NCI-H2196 treated with DMSO at 0.1 percent for 48 hours (cell line): Measurements from ENCODE around the gene CFTR.
"Not testable (repeated sequence)": the region's sequence is repeated elsewhere in the genome, so short reads cannot be mapped to it uniquely, and the experiment has no call there.

Experiments used
- DNase-seq: peaks from one replicate; lab custom pipeline; 2025; ENCODE audit not compliant: unreplicated experiment; lab: John Stamatoyannopoulos, UW

CFTR gene

DNA sequence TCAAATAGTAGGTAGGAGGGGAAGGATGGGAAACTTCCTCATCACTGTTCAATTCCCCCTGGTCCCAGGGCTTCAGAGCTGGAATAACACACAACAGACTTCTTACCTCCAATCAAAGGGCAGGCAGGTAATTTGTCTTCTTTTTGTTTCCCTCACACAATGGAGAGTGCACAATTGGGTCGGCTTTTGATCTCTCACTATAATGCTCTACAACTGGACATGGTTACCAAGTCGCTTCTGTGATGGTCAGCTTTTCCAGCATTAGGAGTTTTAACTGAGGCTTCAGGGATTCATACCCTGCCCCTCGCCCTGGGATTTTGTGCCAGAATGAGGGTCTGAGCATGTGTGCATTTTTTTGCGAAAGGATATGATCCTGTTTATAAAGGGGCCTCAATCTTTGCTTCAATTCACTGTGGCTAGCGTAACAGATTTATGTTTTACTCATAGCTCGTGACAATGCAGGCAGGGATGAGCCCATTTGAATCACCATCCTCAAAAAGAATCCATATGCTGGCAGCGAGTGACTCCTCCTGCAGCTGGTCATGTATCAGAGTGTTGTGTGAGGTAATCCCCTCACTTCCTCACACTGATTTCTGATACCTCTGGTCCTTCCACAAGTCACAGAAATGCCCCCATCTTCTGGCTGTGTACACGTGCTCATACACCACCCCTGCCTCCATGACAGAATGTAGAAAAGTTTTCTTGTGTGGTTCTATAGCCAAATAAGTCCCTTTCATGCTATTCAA lies 203.8 kb downstream of the CFTR start:
- no peak for DNase-seq

- DNase-seq = no peak
Measured at GRCh38 chr7:117685795-117686194, 206.0 kb downstream of the CFTR start.

- DNase-seq = no peak
Measured at GRCh38 chr7:117686311-117686935, 206.6 kb downstream of the CFTR start.

DNA sequence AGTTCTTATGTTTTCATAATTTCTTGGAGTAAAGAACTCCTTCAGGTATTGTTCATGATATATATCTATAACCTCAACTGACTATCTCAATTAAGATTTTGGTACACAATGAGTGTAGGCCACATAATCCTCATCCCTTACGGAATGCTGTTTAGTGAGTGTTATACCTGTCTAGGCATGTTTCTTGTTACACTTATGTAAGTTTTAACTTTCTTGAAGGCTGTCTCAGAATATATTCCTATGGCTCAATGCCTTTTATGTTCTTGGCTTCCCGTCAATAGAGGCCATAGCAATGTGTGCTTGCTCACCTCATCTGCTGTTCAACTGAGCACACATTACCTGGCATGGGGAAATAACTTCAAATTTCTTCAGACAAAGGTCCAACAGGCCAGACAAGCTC lies 208.3 kb downstream of the CFTR start:
- DNase-seq = no peak

- DNase-seq = no peak
Measured at GRCh38 chr7:117689406-117689805, 209.6 kb downstream of the CFTR start.

GRCh38 chr7:117690147-117690546 lies 210.3 kb downstream of the CFTR start:
- DNase-seq = no peak

GRCh38 chr7:117692338-117692737 lies 212.5 kb downstream of the CFTR start:
- no peak for DNase-seq

GRCh38 chr7:117698018-117698417 lies 218.2 kb downstream of the CFTR start:
- no peak for DNase-seq

GRCh38 chr7:117704063-117704462 lies 224.2 kb downstream of the CFTR start:
- no peak for DNase-seq

DNA sequence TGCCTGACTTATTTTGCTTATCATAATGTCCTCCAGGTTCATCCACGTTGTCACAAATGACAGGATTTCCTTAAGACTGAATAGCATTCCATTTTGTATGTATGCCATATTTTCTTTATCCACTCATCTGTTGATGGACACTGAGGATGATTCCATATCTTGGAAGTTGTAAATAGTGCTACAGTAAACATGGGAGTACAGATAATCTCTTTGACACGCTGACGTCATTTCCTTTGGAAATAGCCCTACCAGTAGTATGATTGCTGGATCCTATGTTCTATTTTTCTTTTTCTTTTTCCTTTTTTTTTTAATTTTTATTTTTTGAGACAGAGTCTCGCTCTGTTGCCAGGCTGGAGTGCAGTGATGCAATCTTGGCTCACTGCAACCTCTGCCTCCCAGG lies 225.8 kb downstream of the CFTR start:
- DNase-seq = no peak

DNA sequence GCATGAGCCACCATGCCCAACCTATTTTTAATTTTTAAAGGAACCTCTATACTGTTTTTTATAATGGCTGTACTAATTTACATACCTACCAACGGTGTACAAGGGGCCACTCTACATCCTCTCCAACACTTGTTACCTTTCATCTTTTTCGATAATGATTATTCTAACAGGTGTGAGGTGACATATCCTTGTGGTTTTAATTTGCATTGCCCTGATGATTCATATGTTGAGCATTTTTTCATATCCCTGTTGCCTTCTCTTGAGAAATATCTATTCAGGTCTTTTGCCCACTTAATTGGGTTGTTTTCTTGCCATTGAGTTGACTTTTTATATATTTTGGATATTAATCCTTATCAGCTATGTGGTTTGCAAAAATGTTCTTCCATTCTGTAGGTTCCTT lies 226.4 kb downstream of the CFTR start:
- no peak for DNase-seq

DNA sequence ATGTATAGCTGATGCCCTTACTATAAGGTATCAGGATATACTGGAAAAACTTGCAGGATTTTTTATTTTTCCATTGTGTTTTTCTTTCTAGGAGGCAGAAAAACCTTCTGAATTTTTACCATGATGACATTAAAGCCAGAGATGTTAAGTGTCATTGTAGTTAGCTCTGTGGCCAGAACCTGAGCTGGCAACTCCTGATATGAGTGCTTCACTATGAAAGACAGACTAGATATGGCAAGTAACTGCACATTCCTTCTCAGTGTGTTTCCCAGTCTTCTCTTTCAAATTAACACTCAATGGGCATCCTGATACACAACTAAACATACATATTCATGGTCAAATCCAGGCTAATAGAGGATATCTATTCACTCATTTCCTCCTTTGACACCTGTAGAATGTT lies 227.3 kb downstream of the CFTR start:
- no peak for DNase-seq

DNA sequence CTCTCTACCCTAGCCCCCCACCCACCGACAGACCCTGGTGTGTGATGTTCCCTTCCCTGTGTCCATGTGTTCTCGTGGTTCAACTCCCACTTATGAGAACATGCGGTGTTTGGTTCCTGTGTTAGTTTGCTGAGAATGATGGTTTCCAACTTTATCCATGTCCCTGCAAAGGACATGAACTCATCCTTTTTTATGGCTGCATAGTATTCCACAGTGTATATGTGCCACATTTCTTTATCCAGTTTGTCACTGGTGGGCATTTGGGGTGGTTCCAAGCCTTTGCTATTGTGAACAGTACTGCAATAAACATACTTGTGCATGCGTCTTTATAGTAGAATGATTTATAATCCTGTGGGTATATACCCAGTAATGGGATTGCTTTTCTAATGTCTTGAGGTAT lies 228.3 kb downstream of the CFTR start:
- not testable (repeated sequence) for DNase-seq

DNA sequence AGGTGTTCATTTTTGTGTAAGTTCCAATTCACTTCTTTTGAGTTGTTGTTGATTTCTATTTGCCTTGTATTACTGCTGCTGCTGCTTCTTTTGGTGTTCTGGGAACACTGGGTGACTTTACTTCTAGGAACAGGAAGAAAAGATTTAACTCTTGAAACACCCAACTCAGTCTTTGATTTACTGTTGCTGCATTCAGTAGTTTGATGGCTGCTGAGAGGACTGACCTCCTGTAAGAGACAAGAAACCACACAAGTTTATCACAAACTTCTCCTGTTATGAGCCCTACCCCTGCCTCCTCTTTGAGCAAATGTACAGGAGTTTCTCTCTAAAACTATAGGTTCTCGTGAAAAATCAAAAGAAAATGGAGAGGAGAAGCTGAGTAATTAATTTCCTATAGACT lies 231.7 kb downstream of the CFTR start:
- no peak for DNase-seq

DNA sequence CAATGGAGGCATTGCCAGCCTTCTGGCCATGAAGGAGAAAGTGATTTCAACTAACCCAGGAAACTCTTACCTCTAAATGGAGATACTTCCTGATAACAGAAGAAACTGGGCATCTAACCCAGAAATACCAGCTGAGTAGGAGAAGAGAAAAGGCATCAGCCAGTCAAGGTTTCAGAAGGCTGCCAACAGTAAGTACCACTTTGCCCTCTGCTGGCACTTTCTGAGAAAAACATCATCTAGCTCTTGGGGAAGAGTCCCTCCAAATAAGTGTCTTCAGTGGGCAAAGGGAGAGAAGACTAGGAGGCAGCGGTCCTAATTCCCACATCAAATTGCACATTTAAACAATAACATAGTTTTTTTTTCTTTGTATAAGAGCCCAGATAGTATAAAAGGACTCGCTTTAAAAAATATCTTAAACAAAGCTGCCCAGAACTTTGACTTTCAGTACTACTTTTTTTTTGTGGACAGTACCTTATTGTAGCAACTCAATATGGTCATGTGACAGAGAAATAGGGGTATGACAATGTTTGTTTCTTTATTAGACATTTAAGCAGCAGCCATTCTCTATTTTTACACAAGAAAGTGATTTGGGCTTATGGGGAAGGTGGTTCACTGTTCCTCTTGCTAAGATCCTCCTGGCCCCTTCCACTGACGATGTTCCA lies 236.1 kb downstream of the CFTR start:
- DNase-seq = peak; percentile 67

DNA sequence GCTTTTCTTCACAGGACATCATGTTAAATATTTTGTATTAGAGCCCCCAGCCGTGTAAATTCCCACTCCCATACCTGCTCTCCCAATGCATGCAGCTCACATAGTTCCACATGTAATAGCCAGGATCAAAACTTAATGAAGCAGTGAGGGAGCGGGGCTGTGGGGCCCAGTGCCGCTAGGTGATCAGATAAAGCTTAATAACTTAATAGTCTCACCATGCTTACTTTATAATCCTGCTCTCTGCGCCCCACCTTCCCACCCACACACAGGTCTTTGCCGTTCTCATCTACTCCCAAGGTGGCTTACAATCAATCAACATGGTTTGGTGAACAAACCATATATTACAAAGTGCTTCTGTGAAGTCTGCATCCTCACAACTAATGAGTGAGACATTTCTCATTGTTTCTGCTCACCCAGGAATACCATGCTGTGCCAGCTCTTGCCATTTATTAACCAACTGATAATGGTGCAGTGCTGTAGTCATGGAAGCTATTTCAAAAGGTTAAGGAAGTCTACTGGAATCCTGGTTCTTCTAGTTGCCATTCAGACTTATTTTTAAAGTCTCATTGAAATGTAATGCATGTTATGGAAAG lies 237.0 kb downstream of the CFTR start:
- DNase-seq = no peak

GRCh38 chr7:117717357-117717756 lies 237.5 kb downstream of the CFTR start:
- no peak for DNase-seq
